Ovary (tissue), 9 donors: ENCODE results near the gene IGHMBP2. TPM values are rescaled to one million over a fixed set of nuclear protein-coding genes. Genes with fewer than 3 reads are reported as not detected.

Source experiments
- DNase-seq, 5 donors: peaks; one replicate each; pipeline ENCODE4 v3.0.0-alpha.2; 2019 to 2020
- H3K27ac ChIP-seq, 2 donors: fragments of 200-600 bp; one replicate each; pipeline versions ENCODE4 v1.5.1 to v1.8.0; 2019 to 2022
- H3K27me3 ChIP-seq: fragments of 200-600 bp; one replicate; pipeline ENCODE4 v1.8.0; 2022
- H3K36me3 ChIP-seq: fragments of 200-600 bp; sonication (generic); one replicate; pipeline ENCODE4 v1.5.1; 2019
- H3K4me1 ChIP-seq: one replicate; pipeline ENCODE4 v1.8.1; 2013; ENCODE audit warnings: mild to moderate bottlenecking, moderate library complexity; ENCODE audit not compliant: insufficient read depth
- H3K4me3 ChIP-seq: fragments of 200-600 bp; sonication (generic); one replicate; pipeline ENCODE4 v1.5.1; 2017
- H3K9me3 ChIP-seq, 2 donors: fragments of 200-600 bp in 1 of 2; sonication (generic) in 1 of 2; one replicate each; pipeline versions ENCODE4 v1.5.1 to v1.8.1; 2013 to 2019; ENCODE audit warnings: mild to moderate bottlenecking in 1 of 2, moderate library complexity in 1 of 2
- EP300 ChIP-seq: sonication (generic); formaldehyde crosslinking; IDR thresholded peaks from one replicate; pipeline ENCODE4 v1.6.1; 2017; ENCODE audit warnings: antibody characterized with exemption
- POLR2A ChIP-seq: fragments of 450-650 bp; IDR thresholded peaks from one replicate; pipeline ENCODE4 v1.6.1; 2017; ENCODE audit warnings: antibody characterized with exemption, mild to moderate bottlenecking, moderate library complexity
- WGBS, 3 donors: extraction: QIAGEN DNeasy Blood & Tissue Kit in 1 of 3; methylation state at CpG; one replicate each; pipeline versions ENCODE4 v1.1.5 to v1.1.7; 2013 to 2017; 5-methylcytosine and 5-hydroxymethylcytosine counted together
- intact Hi-C, 4 donors: fragments of 100-400 bp; cut with DNase I; formaldehyde crosslinking; loops; one replicate each; pipeline versions ENCODE4 v1.11.0 to v1.15.1; 2022 to 2023
- polyA plus RNA-seq, 2 donors: library from polyadenylated mRNA; stranded (reverse); fragments of 200-250 nt in 1 of 2; fragments of 350-450 nt in 1 of 2; fragmentation: Illumina TruSeq in 1 of 2; extraction: RNeasy Lipid Tissue Mini Kit (QIAGEN cat#74804) in 1 of 2; gene quantifications; one replicate each; pipeline ENCODE4 v1.2.3, GENCODE V29; 2013 to 2014
- total RNA-seq, 7 donors: library from RNA; depleted of rRNA in 2 of 7; stranded (reverse); fragments of >200 nt in 2 of 7; fragmentation: NEBNext Ultra II Directional in 3 of 7; extraction: Animal tissue kit (Norgen Biotek cat#: 25700) in 3 of 7; gene quantifications; one replicate each; pipeline versions ENCODE4 v1.1.0 to v1.2.4, GENCODE V29; 2016 to 2023
- TF ChIP-seq, protein P1 (sequence below), 3 donors: fragments of 450-650 bp in 2 of 3; fragments of 200-600 bp in 1 of 3; IDR thresholded peaks; one replicate each; pipeline versions ENCODE4 v1.5.1 to v1.8.0; 2016 to 2022; ENCODE audit warnings: antibody characterized with exemption in 3 of 3, mild to moderate bottlenecking in 1 of 3
- donor health status: DM: no; HTN: no; CAD: no; lungs with moderate emphysema.
- donor health status: DM: no; HTN: no; CAD: no.
- donor health status: Bipolar disorder and iron deficiency.
- donor health status: DM: yes; HTN: yes; CAD: no.
- donor health status: DM: no; HTN: no; CAD: no.
- donor health status: DM: yes; HTN: yes; CAD: no.

The IGHMBP2 gene
- total and polyA plus RNA-seq, 9 donors: 8.3 to 18.9 (median 15.9) TPM

DNA sequence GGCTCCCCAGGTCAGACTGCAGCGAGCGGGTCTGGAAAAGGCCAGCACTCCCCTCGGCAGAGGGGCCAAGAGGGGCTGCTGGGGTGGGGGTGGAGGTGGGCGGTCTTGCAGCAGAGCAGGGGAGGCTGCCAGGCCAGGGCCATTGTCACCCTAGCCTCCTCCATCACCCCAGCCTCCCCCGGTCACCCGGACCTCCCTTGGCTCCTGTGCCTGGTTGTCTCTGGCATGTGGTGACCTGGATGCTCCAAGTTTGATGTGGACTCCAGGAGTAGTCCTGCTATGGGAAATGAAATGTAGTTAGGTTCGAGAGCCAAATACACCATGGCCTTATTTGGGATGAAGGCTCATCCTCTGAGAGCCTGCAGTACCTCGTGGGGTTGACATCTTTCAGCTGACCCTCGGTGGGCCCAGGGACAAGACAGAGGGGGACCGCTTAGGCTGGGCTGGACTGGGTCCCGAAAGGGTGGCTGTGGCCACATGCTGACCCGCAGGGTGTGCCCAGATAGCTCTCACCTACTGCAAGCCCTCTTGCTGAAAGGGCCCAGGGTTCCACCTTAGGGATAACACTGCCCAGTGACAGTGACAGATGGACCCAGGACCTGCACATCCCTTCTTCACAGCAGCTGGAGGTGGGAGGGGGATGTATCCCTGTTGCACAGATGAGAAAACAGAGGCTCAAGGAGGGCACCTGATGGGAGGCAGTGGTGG lies 53.0 kb downstream of the IGHMBP2 start:
- intact Hi-C loops: no loop called here
- no peak for TF ChIP-seq POLR2A
- TF ChIP-seq, protein P1, sequence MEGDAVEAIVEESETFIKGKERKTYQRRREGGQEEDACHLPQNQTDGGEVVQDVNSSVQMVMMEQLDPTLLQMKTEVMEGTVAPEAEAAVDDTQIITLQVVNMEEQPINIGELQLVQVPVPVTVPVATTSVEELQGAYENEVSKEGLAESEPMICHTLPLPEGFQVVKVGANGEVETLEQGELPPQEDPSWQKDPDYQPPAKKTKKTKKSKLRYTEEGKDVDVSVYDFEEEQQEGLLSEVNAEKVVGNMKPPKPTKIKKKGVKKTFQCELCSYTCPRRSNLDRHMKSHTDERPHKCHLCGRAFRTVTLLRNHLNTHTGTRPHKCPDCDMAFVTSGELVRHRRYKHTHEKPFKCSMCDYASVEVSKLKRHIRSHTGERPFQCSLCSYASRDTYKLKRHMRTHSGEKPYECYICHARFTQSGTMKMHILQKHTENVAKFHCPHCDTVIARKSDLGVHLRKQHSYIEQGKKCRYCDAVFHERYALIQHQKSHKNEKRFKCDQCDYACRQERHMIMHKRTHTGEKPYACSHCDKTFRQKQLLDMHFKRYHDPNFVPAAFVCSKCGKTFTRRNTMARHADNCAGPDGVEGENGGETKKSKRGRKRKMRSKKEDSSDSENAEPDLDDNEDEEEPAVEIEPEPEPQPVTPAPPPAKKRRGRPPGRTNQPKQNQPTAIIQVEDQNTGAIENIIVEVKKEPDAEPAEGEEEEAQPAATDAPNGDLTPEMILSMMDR (IDR thresholded peaks at IDR 0.05): no peak
- TF ChIP-seq EP300: no peak

GRCh38 chr11:68958211-68958610 lies 54.5 kb downstream of the IGHMBP2 start:
- intact Hi-C loops: no loop called here
- Histone ChIP-seq H3K9me3 (no peaks in the 10 kb centered on the region), H3K4me1 (peaks cover 2% of the 10 kb centered on the region), H3K36me3 (no peaks in the 10 kb centered on the region), H3K27ac (no peak overlapping the region), H3K27me3 (no peaks in the 10 kb centered on the region), H3K4me3 (no peak overlapping the region)
- no peak for DNase-seq
- 92 to 93% (median 93%) methylated on average over 9 of the region's 9 CpGs for WGBS, 3 donors
- TF ChIP-seq POLR2A (no peak), EP300 (no peak)
- TF ChIP-seq, protein P1 (IDR thresholded peaks at IDR 0.05): no peak

More for the DNA sequence above, 53.0 kb downstream of the IGHMBP2 start:
- Histone ChIP-seq H3K4me1 (peaks cover 2% of the 10 kb centered on the region), H3K4me3 (no peak overlapping the region), H3K27ac (no peak overlapping the region), H3K27me3 (no peaks in the 10 kb centered on the region), H3K36me3 (no peaks in the 10 kb centered on the region), H3K9me3 (no peaks in the 10 kb centered on the region)
- no peak for DNase-seq
- 62 to 79% (median 67%) methylated on average over 12 of the region's 12 CpGs for WGBS, 3 donors

DNA sequence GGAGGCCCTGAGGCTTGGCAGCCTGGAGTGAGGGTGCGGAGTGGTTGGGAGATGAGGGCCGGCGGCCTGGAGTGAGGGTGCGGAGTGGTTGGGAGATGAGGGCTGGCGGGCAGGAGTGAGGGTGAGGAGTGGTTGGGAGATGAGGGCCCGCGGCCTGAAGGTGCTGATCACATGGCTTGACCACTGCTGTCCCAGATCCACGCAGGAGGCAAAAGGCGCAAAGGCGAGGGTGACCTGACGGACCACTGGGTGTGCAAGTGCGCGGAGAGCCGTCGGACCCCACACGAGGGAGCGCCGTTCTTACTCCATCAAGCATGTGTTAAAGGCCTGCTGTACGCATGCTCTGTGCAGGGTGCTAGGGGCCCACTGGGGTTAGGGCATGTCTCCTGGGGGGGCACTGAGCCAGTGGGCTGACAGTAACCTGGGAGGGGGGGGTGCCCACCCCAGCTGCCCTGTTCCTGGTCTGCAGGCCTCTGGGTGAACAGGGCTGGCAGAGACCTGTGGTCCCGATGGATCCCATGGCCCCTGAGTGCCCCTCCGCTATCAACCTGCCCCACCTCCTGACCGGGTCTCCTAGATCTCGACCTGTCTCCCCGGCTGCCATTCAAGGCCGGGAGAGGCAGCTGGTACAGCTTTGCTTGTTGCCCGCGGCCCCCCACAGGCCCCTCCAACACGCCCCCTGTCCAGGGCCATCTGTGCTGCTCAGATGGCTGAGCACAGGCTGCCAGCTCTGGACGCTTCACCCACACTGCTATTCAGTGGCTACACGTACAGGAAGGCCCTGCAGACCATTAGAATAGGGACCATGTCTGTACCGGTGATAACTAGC lies 56.0 kb downstream of the IGHMBP2 start:
- Histone ChIP-seq H3K9me3 (no peaks in the 10 kb centered on the region), H3K36me3 (no peaks in the 10 kb centered on the region), H3K27me3 (no peaks in the 10 kb centered on the region), H3K4me3 (no peak overlapping the region), H3K4me1 (peaks cover 2% of the 10 kb centered on the region), H3K27ac (no peak overlapping the region)
- 89 to 90% (median 89%) methylated on average over 29 to 31 of the region's 31 CpGs for WGBS, 3 donors
- DNase-seq: peak in 2 of 5 donors; percentile 11 to 30
- TF ChIP-seq EP300 (no peak), POLR2A (no peak)
- TF ChIP-seq, protein P1 (IDR thresholded peaks at IDR 0.05): no peak
- intact Hi-C loops: no loop called here

DNA sequence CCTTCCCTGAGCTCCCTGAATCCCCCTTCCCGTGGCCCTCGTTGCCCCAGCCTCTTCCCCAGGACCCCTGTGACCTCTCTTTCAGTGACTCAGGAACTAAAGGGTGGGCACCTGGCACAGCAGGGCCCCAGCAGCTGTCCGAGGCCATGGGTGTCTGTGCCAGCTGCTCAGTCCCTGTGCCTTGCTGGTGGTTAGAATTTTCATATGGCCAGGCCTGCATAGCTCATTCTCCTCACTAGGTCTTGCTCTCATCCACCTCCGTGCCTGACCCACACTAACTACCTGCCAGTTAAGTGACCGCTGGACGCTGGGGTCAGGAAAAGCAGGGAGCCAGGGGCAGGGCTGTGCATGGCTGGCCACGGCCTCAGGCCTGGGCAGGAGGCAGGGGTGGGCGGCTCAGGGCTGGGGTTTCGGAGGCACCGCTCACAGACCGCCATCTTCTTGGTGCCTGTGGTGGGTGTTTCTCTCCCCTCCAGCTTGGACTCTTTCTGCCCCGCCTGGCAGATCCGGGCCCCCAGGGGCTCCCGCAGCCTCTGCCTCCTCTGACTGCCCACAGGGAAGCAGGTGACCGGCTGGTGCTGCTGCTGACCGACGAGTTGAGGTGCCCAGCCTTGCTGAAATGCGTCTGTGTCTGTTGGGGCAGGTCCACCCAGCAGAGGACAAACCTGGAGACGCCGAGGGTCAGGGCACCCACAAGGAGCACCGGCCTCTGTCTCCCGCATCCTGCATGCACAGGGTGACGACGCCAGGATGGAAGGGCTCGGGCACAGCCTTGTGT lies 56.8 kb downstream of the IGHMBP2 start:
- Histone ChIP-seq H3K9me3 (no peaks in the 10 kb centered on the region), H3K27me3 (no peaks in the 10 kb centered on the region), H3K27ac (no peak overlapping the region), H3K36me3 (no peaks in the 10 kb centered on the region), H3K4me3 (no peak overlapping the region), H3K4me1 (no peaks in the 10 kb centered on the region)
- WGBS, 3 donors: 87 to 90% (median 88%) methylated on average over 20 to 25 of the region's 25 CpGs
- peak in 1 of 5 donors; percentile 27 for DNase-seq
- TF ChIP-seq, protein P1 (IDR thresholded peaks at IDR 0.05): no peak
- TF ChIP-seq POLR2A: no peak
- no peak for TF ChIP-seq EP300
- intact Hi-C loops: no loop called here
